SH-SY5Y (cell line): Measurements from ENCODE around the gene TINAGL1.

Experiments used
- GATA2 ChIP-seq: IDR thresholded peaks from 2 replicates; pipeline ENCODE4 v1.6.1; 2011; ENCODE audit warnings: mild to moderate bottlenecking, low read depth, low read length
- GATA3 ChIP-seq: IDR thresholded peaks from 2 replicates; pipeline ENCODE4 v1.6.1; 2011; ENCODE audit warnings: low read depth, mild to moderate bottlenecking, low read length, moderate library complexity

- TF ChIP-seq GATA3, result no peak
- TF ChIP-seq GATA2, result no peak
Measured at GRCh38 chr1:31552489-31552888, 23.8 kb upstream of the TINAGL1 start.
